HepG2 (cell line): ENCODE results near the gene C9orf50. TPM values are rescaled to one million over a fixed set of nuclear protein-coding genes. Genes with fewer than 3 reads are reported as not detected.

ENCODE experiments used
- FOXK1 ChIP-seq: sonication (generic); formaldehyde crosslinking; IDR thresholded peaks from 2 replicates; pipeline ENCODE4 v1.4.0; 2020; ENCODE audit warnings: low read depth, missing genetic modification reagents, borderline replicate concordance
- GATA4 ChIP-seq: sonication (generic); IDR thresholded peaks from 2 replicates; pipeline ENCODE4 v1.6.1; 2016; ENCODE audit warnings: antibody characterized with exemption, low read depth, borderline replicate concordance
- HCFC1 ChIP-seq: fragments of 150-350 bp; IDR thresholded peaks from 2 replicates; pipeline ENCODE4 v1.6.1; 2014; ENCODE audit warnings: low read depth, low read length
- HNF4A ChIP-seq: sonication (generic); formaldehyde crosslinking; IDR thresholded peaks from 2 replicates; pipeline ENCODE4 v1.4.0; 2020; ENCODE audit warnings: missing genetic modification reagents
- KMT2B ChIP-seq: IDR thresholded peaks from 2 replicates; pipeline ENCODE4 v1.6.1; 2016; ENCODE audit warnings: missing genetic modification reagents, missing compliant biosample characterization
- NR2F6 ChIP-seq, 2 experiments: IDR thresholded peaks; 2 replicates each; pipeline ENCODE4 v1.6.1; 2016; ENCODE audit warnings: antibody characterized with exemption in 1 of 2, mild to moderate bottlenecking in 1 of 2
- ZBTB3 ChIP-seq: sonication (generic); formaldehyde crosslinking; IDR thresholded peaks from 2 replicates; pipeline ENCODE4 v1.4.0; 2020; ENCODE audit warnings: low read depth, mild to moderate bottlenecking, moderate library complexity, missing genetic modification reagents, borderline replicate concordance
- ZEB1 ChIP-seq: IDR thresholded peaks from 2 replicates; pipeline ENCODE4 v1.6.1; 2012; ENCODE audit warnings: mild to moderate bottlenecking, low read depth, inconsistent platforms; ENCODE audit not compliant: insufficient replicate concordance
- ZNF234 ChIP-seq: sonication (generic); formaldehyde crosslinking; conservative IDR thresholded peaks from 2 replicates; pipeline ENCODE4 v1.5.1; 2020; ENCODE audit warnings: mild to moderate bottlenecking, missing genetic modification reagents
- ZNF510 ChIP-seq: sonication (generic); formaldehyde crosslinking; IDR thresholded peaks from 2 replicates; pipeline ENCODE4 v1.4.0; 2020; ENCODE audit warnings: low read depth, mild to moderate bottlenecking, missing genetic modification reagents
- polyA plus RNA-seq, 8 experiments: library from polyadenylated mRNA; depleted of rRNA in 3 of 8; stranded (reverse) in 7 of 8; unstranded in 1 of 8; fragments of >200 nt; fragmentation: Illumina TruSeq in 4 of 8; extraction: Trizol in 4 of 8; gene quantifications; 2 replicates each; pipeline versions ENCODE4 v1.2.1 to v1.2.3, GENCODE V29; 2011 to 2016; ENCODE audit warnings: low read depth in 4 of 8, missing spikeins in 1 of 8, mixed read lengths in 1 of 8; ENCODE audit not compliant: insufficient read depth in 1 of 8
- total RNA-seq, 5 experiments: library from RNA; depleted of rRNA; stranded (reverse); fragments of >200 nt; fragmentation: Illumina TruSeq; extraction: Trizol; gene quantifications; 2 replicates each; pipeline ENCODE4 v1.2.3, GENCODE V29; 2016; ENCODE audit warnings: low read depth in 1 of 5
- TF ChIP-seq, protein P1 (sequence below): sonication (generic); formaldehyde crosslinking; IDR thresholded peaks from one replicate; pipeline ENCODE4 v1.5.1; 2020; ENCODE audit warnings: mild to moderate bottlenecking, missing genetic modification reagents; ENCODE audit errors: not compliant biosample characterization
- TF ChIP-seq, protein P2 (sequence below): sonication (generic); formaldehyde crosslinking; IDR thresholded peaks from 2 replicates; pipeline ENCODE4 v1.4.0; 2020; ENCODE audit warnings: missing genetic modification reagents
- TF ChIP-seq, protein P3 (sequence below): sonication (generic); formaldehyde crosslinking; IDR thresholded peaks from 2 replicates; pipeline ENCODE4 v1.9.0; 2022; ENCODE audit warnings: low read depth, missing genetic modification reagents
- TF ChIP-seq, protein P4 (sequence below): sonication (generic); formaldehyde crosslinking; IDR thresholded peaks from 2 replicates; pipeline ENCODE4 v1.4.0; 2020; ENCODE audit warnings: missing genetic modification reagents

Gene C9orf50
- total and polyA plus RNA-seq, 2 of the 13 experiments (the other 11 are each of a cell fraction or from before 2014, with no cell fraction given) = not detected

DNA sequence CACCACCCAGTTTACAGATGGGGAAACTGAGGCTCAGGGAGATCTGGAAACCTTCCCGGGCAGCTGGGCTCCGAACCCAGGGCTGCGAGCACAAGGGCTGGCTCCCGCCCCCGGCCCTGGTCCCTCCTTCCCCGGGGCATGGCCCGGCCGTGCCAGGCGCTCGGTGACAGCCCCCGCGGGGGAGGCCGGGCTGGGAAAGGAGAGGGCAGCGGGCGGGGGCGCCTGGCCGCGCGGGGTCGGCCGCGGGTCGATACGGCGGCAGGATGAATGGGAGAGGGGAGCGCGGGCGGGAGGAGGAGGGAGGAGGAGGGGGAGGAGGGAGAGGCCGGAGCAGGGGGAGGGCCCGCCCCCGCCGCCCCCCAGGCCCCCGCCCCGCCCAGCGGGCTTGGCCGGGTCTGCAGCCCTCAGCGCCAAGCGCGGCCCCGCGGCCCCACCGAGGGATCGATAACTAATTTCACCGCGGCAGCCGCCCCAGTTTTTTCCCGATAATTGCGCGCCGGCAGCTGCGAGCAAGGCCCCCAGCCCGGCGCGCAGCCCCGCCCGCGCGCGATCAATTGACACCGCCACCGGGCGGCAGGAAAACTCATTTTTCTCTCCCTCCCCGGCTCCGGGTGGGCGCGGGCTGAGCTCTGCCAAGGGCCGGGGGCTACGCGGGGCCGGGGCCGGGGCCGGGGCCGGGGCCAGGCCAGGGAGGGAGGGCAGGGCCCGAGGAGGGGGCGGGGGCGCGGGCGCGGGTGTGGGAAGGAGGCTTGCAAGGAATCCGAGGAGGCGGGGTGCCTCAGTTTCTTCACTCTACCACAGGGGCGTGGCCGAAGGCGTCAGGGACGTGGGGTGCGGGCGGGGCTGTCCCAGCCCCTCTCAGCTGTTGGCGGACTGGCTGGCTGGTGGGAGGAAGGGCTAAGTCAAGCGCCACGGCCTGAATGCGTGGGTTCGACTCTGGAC, 52.1 kb downstream of the C9orf50 start (continued):
- TF ChIP-seq KMT2B (CRISPR knock-in tag) (no peak), ZBTB3 (peak; percentile 64; the same call in 1 of the 2 replicates), HNF4A (CRISPR knock-in tag) (no peak), GATA4 (0 out of 2 replicates have a peak, but pooled peaks have one; percentile 14), ZNF510 (no peak), FOXK1 (CRISPR knock-in tag) (no peak), NR2F6 (IDR thresholded peaks at IDR 0.05) (no peak), NR2F6 (CRISPR knock-in tag; IDR thresholded peaks at IDR 0.05) (peak; percentile 33; the same call in 1 of the 2 replicates), ZEB1 (no peak), HCFC1 (no peak), ZNF234 (0 out of 2 replicates have a peak, but pooled peaks have one; percentile 24)
- TF ChIP-seq, protein P1, sequence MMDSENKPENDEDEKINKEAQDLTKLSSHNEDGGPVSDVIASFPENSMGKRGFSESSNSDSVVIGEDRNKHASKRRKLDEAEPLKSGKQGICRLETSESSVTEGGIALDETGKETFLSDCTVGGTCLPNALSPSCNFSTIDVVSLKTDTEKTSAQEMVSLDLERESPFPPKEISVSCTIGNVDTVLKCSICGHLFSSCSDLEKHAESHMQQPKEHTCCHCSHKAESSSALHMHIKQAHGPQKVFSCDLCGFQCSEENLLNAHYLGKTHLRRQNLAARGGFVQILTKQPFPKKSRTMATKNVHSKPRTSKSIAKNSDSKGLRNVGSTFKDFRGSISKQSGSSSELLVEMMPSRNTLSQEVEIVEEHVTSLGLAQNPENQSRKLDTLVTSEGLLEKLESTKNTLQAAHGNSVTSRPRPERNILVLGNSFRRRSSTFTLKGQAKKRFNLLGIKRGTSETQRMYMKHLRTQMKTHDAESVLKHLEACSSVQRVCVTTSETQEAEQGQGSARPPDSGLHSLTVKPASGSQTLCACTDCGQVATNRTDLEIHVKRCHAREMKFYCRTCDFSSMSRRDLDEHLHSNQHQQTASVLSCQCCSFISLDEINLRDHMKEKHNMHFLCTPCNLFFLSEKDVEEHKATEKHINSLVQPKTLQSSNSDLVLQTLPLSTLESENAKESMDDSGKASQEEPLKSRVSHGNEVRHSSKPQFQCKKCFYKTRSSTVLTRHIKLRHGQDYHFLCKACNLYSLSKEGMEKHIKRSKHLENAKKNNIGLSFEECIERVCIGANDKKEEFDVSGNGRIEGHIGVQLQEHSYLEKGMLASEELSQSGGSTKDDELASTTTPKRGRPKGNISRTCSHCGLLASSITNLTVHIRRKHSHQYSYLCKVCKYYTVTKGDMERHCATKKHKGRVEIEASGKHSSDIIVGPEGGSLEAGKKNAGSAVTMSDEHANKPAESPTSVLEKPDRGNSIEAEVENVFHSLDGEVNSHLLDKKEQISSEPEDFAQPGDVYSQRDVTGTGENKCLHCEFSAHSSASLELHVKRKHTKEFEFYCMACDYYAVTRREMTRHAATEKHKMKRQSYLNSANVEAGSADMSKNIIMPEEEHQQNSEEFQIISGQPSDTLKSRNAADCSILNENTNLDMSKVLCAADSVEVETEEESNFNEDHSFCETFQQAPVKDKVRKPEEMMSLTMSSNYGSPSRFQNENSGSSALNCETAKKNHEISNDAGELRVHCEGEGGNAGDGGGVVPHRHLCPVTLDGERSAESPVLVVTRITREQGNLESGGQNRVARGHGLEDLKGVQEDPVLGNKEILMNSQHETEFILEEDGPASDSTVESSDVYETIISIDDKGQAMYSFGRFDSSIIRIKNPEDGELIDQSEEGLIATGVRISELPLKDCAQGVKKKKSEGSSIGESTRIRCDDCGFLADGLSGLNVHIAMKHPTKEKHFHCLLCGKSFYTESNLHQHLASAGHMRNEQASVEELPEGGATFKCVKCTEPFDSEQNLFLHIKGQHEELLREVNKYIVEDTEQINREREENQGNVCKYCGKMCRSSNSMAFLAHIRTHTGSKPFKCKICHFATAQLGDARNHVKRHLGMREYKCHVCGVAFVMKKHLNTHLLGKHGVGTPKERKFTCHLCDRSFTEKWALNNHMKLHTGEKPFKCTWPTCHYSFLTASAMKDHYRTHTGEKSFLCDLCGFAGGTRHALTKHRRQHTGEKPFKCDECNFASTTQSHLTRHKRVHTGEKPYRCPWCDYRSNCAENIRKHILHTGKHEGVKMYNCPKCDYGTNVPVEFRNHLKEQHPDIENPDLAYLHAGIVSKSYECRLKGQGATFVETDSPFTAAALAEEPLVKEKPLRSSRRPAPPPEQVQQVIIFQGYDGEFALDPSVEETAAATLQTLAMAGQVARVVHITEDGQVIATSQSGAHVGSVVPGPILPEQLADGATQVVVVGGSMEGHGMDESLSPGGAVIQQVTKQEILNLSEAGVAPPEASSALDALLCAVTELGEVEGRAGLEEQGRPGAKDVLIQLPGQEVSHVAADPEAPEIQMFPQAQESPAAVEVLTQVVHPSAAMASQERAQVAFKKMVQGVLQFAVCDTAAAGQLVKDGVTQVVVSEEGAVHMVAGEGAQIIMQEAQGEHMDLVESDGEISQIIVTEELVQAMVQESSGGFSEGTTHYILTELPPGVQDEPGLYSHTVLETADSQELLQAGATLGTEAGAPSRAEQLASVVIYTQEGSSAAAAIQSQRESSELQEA = no peak
- TF ChIP-seq, protein P2, sequence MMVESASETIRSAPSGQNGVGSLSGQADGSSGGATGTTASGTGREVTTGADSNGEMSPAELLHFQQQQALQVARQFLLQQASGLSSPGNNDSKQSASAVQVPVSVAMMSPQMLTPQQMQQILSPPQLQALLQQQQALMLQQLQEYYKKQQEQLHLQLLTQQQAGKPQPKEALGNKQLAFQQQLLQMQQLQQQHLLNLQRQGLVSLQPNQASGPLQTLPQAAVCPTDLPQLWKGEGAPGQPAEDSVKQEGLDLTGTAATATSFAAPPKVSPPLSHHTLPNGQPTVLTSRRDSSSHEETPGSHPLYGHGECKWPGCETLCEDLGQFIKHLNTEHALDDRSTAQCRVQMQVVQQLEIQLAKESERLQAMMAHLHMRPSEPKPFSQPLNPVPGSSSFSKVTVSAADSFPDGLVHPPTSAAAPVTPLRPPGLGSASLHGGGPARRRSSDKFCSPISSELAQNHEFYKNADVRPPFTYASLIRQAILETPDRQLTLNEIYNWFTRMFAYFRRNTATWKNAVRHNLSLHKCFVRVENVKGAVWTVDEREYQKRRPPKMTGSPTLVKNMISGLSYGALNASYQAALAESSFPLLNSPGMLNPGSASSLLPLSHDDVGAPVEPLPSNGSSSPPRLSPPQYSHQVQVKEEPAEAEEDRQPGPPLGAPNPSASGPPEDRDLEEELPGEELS (CRISPR knock-in tag) = peak; percentile 42; the same call in 1 of the 2 replicates
- TF ChIP-seq, protein P3, sequence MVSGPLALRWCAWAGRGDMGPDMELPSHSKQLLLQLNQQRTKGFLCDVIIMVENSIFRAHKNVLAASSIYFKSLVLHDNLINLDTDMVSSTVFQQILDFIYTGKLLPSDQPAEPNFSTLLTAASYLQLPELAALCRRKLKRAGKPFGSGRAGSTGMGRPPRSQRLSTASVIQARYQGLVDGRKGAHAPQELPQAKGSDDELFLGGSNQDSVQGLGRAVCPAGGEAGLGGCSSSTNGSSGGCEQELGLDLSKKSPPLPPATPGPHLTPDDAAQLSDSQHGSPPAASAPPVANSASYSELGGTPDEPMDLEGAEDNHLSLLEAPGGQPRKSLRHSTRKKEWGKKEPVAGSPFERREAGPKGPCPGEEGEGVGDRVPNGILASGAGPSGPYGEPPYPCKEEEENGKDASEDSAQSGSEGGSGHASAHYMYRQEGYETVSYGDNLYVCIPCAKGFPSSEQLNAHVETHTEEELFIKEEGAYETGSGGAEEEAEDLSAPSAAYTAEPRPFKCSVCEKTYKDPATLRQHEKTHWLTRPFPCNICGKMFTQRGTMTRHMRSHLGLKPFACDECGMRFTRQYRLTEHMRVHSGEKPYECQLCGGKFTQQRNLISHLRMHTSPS (CRISPR knock-in tag) = peak; percentile 98
- TF ChIP-seq, protein P4, sequence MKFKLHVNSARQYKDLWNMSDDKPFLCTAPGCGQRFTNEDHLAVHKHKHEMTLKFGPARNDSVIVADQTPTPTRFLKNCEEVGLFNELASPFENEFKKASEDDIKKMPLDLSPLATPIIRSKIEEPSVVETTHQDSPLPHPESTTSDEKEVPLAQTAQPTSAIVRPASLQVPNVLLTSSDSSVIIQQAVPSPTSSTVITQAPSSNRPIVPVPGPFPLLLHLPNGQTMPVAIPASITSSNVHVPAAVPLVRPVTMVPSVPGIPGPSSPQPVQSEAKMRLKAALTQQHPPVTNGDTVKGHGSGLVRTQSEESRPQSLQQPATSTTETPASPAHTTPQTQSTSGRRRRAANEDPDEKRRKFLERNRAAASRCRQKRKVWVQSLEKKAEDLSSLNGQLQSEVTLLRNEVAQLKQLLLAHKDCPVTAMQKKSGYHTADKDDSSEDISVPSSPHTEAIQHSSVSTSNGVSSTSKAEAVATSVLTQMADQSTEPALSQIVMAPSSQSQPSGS (CRISPR knock-in tag) = no peak
